ENCODE measurements around the gene SETD4. TPM values are rescaled to one million over a fixed set of nuclear protein-coding genes. Genes with fewer than 3 reads are reported as not detected.

SETD4 gene
- polyA plus RNA-seq, 5 donors = 28.7 to 42.4 (median 36.8) TPM

DNA sequence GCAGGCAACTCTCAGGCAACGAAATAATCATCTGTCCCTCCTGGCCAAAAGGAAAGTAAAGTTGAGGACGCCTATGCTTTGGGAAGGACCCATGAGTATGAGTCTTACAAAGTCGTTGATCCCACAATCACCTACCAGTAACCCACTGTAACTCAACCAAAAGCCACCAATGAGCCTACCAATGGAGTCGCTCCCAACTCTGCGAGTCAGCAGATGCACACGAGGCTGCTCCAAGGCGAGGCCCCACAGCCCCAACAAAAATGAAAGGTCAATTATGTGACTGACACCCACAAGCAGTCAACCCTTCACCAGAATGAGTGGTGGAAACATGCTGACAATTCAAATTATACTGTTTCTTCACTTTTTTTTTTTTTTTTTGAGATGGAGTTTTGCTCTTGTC lies 12.0 kb downstream of the SETD4 start:
- no peak for DNase-seq

DNA sequence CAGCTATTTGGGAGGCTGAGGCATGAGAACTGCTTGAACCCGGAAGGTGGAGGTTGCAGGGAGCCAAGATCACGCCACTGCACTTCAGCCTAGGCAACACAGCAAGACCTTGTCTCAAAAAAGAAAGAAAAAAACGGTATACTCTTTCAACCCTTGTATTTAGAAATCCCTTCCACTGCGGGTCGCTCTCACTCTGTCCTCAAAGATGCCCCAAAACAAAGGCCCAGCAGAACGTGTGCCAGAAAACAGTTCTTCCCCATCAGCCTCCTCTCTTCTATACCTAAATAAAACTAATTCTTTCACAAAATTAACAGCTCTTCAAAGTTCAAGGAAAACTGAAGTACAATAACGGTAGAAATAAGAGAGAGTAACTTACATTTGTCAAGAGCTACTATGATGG lies 13.2 kb downstream of the SETD4 start:
- no peak for DNase-seq

DNA sequence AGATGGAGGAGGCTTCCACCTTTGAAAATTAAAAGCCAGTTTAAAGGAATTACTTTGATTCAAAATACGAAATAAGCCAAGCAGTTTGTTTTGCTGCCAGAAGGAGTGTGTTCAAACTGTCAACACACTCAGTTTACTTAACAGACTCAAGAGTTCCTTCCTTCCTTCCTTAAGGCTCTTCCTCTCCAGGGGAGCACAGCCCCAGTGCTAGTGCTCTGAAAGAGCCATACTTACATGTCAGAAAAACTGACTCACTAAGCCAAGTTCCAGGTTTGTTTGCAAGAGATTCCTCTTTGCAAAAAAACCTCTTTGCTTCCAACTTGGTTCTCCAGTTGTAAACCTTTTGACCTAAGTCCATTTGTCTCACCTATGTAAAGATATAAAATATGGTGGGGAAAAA lies 14.3 kb downstream of the SETD4 start:
- DNase-seq = no peak

DNA sequence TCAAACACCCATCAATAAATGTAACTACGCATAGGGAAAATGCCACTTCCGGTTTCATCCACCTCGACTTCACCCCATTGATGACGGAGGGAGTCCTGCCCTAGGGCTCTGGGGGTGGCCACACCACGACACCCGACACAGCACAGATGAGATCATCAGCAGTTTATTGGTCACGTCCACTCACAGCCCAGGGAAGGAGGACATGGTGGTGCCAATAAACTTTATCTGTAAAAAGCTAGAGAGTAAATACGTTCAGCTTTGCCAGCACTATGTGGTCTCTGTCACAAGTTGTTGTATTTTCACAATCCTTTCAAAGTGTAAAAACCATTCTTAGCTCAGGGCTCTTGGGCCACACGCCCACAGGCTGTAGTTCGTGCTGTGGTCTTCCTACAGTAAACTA lies 16.3 kb downstream of the SETD4 start:
- DNase-seq = no peak

DNA sequence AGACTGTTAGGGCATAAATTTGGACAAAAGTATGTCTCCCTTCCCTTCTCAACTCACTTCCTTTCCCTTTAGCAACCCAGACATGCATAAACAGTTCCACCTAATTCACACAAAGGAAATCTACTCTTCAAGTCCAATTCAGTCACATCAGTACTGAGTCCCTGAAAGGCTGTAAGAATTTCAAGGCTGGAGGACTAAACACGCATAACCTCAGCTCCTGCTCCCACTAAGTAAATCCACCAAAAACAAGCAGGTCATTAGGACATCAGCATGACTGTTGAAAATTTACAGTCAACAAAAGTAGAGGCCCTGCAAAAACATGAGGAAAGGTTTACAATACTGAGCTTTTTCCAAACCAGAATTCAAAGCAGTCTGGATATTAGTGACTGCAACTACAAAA lies 18.4 kb downstream of the SETD4 start:
- DNase-seq = no peak

DNA sequence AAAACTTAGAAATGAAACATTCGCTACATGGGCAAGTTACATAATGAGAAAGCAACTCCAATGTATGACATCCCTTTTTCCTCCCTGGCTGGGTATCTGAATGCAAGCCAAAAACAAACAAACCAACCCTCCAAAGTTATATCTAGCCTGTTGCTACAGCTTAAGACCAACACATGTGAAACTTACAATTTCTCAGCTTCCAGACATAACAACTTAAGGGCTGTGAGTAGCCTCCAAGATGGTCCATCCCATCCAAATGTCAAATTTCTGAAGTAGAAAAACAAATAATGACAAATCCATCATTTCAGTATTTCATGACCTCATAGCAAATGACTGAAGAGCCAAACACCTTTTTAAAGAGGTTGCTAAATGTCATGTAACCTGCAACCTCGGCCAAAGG lies 19.9 kb downstream of the SETD4 start:
- DNase-seq = no peak

DNA sequence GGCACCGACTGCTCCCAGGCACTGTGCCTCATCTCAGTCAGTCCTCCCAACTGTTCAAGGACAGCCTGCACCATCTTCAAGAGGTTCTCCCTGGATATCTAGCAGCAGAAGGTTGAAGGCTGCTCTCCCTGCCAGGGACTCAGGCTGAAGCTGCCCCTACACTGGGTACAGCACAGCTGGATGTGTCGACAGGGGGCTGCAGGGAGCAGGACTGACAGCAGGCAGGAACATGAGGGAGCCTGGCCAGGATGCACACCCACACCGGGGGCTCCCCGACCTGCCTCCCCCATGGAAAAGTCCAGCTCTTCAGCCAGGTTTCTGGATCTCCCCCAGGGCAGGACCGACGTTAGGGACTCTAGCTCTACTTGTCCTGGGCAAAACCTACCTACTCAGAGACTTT lies 20.5 kb downstream of the SETD4 start:
- no peak for DNase-seq

DNA sequence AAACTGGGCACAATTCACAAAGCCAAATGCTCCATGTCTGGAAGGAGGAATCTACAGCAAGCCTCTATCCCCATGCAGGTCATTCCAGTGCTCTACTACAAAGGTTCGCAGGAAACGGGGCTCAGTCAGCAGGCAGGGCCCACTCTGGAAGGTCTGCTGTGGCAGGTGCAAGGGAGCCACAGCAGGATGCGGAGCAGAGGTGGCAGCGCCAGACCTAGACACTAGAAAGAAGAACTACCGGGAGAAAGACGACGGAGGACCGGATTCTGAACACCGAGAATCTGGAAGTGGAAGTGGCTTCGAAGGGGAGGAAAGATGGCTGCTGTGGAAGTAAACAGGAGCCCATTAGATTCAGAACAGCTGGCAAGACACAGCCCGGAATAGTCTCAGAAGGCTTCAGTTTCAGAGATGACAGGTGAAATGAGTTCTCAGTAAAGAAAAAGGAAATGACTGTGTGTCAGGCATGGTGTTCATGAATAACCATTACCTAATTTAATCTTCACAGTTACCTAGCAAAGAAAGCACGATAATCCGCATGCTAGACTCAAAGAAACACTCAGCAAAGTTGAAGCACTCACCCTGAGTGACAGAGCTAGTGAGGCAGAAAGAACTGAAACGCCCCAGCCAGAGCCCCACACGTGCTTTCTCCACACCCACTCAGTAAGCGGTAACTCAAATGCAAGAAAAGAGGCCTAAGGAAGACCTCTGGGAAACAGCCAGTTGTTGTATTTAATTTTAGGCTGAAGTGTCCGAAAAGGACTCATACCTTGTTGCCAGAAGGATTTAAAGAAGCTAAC lies 21.4 kb downstream of the SETD4 start:
- no peak for DNase-seq

DNA sequence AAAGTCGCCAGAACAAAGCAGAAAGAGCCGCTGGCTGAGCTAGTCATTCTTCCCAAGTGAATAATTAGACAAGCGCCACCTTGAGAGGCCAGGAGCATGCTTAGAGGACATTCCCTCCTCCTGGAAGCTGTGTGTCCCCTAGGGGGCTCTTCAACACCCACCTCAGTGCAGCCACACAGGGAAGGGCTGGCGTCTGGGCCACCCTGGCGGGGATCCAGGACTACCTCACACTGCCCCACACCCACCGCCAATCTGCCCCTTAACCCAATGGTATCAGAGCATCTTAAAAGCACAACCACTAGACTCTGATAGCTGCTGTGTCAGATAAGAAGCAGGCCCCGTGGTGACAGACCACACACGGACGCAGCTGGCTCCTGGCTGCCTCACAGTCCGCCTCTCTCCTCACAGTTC lies 24.9 kb downstream of the SETD4 start:
- peak in 1 of 2 donors; percentile 21 for DNase-seq

DNA sequence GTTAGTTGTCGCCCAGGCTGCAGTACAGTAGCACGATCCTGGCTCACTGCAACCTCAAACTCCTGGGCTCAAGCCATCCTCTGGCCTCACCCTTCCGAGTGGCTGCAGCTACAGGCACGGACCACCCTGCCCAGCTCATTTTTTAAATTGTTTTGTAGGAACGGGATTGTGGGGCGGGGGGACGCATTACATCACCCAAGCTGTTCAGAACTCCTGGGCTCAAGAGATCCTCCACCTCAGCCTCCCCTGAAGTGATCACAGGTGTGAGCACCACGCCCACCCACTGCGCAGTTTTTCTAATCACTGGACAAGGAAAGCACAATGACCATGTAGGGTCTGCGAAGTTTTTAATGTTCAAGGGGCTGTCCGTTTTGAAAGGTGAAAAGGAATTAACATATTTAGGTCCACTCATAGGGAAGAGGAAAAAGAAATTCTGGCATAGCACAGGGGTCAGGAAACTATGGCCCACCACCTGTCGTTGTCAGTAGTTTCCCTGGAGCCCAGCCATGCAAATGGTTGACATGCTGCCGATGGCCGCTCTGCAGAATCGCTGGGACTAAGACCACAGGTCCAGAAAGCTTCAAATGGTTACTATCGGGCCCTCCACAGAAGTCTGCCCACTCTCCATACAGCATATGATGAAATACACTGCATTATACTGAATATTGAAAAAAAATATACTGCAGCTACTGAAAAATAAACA lies 26.0 kb downstream of the SETD4 start:
- no peak for DNase-seq

DNA sequence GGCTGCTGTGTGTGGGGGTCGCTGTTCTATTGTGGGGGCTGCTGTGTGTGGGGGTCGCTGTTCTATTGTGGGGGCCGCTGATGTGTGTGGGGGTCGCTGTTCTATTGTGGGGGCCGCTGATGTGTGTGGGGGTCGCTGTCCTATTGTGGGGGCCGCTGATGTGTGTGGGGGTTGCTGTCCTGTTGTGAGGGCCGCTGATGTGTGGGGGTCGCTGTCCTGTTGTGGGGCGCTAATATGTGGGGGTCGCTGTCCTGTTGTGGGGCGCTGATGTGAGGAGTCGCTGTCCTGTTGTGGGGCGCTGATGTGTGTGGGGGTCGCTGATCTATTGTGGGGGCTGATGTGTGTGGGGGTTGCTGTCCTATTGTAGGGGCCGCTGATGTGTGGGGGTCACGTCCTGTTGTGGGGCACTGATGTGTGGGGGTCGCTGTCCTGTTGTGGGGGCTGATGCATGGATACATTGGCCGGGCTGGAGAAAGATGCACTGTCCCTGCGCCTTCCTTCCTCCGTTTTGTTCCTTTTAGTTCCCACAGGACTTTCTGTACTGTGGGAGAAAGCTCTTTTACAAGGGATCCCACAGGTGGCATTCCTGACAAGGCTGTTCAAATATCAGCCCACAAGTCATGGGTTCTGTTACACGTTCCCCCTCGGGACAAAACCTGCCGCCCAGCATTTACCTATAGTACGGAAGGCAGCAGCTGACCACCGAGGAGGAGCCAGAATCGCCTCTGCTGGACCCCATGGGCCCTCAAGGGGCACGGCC lies 27.5 kb downstream of the SETD4 start:
- DNase-seq = no peak

DNA sequence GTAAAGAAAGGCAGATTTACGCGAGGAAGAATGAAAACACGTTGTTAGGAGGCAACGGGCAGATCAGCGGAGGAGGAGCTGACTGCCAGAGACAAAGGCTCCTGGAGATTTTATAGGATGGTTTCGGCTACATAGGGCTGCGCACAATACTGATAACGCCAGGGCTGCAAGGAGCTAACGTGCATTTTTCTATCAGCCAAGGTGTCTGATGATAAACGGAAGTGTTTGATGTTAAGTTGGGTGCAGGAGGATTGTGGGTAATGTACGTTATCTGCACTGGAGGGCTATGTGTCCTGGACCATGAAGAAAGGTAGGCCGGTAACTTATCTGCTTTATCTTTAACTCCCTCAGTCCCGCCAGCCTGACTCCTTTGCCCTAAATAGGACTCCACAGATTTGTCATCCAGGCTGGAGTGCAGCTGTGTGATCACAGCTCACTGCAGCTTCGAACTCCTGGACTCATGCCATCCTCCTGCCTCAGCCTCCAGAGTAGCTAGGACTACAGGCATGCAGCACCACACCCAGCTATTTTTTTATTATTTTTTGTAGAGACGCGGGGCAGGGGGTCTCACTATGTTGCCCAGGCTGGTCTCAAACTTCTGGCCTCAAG lies 29.6 kb downstream of the SETD4 start:
- no peak for DNase-seq

DNA sequence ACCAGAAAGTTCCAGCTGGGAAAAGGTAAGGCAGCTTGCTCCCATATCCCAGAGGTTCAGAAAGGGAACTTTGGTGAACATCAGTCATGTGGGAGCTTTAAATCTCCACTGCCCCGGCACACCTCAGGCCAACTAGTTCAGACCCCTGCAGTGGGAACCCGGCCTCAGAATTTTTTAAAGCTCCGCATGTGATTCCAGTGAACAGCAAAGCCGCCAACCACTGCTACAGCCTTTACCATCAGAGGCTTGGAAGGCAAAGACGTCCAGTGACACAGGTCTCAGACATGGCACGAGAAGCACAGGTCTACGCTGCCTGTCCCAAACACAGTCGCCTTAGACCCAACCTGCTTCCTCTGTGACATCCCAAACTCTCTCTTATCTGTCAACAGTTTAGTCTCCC lies 31.0 kb downstream of the SETD4 start:
- no peak for DNase-seq

DNA sequence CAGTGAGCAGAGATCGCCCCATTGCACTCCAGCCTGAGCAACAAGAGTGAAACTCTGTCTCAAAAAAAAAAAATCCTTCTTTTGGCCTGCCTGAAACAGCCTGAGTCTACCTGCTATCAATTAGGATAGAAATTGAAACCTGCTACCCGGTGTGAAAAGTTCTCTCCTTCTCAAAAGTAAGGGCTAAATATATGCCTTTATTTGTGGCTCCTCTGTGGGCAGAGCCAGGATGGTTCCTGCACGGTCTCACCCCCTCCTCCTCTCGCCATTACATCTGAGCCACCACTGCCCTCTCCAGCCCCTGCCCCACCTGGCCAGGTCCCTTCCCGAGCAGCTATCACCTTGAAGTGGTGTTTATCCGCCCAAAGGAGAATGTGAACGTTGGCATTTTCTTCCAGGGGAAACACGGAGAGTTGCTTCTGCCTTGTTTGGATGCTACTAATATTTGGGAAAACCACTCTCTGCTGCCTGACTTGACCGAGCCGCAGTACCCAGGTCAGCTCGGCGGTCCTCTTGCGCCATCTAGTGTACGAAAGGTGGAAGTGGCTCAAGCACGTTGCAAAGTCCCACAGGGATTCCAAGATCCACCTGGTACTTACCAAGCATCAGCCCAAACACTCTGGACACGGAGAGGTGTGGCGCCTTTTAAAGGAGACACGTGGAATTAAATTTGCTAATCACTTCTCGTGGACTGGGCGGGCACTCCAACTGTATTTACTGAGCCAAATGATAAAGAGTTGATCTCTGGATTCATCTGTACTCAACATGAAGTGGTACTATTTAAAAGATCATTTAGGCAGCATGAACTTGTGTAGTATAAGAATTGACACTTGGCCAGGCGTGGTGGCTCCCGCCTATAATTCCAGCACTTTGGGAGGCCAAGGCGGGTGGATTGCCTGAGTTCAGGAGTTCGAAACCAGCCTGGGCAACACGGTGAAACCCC lies 31.9 kb downstream of the SETD4 start:
- peak; percentile 67 to 71 for DNase-seq

DNA sequence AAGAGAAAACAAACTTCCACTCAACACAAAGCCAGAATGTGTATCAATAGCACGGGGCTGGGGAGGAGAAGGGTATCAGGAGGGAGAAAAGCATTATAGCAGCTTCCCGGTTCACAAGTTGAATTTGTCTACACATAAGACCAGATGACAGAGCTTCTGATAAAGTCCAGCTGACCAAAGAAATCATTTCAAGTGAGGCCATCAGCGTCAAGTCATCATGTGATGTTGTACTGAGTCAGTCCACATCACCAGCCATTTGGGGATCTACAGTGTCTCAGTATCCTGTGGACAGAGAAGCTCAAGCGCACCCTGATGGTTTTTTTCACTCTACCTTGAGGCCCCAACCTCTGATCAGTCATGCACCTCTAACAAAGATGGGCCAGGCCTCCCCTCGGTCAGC lies 33.0 kb downstream of the SETD4 start:
- no peak for DNase-seq

DNA sequence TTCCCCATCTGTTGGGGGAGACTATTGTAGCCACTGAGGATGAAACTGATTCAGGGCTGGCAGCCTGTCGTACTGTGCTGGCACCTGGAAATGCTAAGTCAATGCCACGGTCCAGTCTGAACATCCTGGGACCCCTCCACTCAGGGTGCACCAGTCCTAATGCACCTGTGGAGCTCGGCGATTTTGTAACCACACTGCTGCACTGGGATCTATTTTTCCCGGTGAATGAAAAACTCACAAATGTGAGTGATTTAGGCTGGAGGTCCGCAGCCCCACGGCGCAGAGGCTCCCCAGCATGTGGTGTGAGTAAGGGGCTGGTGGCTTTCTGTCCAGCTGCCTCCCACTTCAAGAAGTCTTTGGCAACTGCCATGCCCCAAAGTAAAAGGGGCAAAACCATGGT lies 35.5 kb downstream of the SETD4 start:
- DNase-seq = no peak

DNA sequence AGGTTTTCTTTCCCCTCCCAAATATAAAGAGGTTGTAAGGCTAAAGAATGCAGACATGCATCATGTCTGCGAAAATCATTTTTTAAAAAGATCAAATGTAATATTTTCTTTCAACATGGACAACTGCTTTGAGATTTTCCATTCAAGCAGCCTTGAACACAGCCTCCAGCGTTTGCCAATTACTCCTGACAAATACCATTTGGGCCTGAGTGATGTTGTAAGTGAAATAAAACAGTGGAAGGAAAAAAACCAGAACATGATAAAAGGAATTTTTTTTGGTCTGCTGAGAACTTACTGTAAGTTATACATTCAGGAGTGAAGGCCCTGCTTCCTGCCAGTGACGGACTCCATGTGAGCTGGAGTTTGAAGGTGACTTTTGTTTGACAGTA lies 37.2 kb downstream of the SETD4 start:
- DNase-seq = peak; percentile 21 to 28

DNA sequence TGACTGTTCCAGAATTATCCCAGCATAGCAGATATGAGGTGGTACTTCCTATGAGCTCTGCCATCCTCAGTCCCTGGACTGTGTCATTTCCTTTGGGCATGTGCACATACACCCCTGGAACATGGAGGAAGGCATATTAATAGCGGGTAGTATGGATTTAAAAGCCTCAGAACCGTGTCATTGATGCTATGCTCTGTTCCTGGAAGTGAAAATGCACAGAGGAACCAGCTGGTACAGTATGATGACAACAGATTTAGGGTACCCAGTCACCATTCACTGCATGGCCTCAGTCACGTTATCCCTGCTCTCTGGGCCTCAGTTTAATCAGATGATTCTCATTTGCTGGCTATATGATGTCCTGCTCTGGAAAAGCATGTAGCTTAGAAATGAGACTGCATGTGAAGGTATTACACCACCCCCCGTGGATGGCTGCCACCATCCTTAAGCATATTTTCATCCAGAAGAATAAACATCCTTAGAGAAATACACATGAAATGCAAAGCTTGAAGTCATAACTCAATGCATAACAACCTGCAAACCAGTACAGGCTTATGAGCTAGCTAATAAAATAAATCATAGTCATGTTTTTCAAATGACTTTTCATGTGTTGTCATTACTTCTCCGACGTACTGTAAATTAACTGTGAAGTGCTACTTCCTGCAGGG lies 37.8 kb downstream of the SETD4 start:
- peak in 1 of 2 donors; percentile 9 for DNase-seq

DNA sequence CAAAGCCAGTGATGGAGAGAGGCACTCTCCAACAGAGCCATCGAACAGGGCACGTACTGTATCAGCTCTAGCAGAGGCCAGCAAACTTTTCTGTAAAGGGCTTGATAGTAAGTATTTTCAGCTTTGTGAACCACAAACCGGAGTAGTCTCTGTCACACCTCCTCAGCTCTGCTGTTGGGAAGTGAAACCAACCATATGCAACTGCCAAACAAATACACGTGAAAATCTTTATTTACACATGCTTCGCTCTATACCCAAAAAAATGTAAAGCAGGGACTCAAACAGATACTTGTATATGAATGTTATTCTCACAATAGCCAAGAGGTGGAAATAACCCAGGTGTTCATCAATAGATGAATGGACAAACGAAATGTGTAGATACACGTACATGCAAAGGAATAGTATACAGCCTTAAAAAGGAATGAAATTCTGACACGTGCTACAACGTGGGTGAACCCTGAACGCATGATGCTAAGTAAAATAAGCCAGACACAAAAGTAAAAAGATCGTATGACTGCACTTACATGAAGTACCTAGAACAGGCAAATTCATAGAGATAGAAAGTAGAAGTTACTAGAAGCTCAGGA lies 39.0 kb downstream of the SETD4 start:
- DNase-seq = no peak

DNA sequence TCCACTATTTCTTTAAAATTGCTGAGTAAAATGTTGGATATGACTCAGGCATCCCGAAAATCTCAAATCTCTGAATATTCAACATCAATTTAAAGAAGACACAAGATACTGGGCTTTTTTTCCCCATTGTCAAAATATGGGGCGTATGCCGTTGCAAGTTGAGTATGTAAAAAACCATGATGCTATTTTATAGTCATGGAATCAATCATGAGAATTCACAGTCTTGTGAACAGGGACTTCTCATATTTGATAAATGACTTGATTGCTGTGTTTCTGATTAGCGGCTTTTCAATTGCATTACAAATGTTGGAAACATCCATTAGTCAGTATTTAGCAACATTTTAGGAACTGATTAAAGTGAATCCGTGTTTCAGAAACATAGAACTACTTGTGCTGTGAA lies 45.3 kb downstream of the SETD4 start:
- DNase-seq = no peak
